OCI-LY7 (cell line): ENCODE data around the gene TYMP. TPM values are rescaled to one million over a fixed set of nuclear protein-coding genes. Genes with fewer than 3 reads are reported as not detected.

ENCODE experiments used
- BruUV-seq: library from RNA; stranded (reverse); fragments of 400-500 nt; replicated peaks from 2 replicates; lab custom pipeline; 2021; lab: Mats Ljungman, UMichigan
- CTCF ChIA-PET: fragments of 300-600 bp; sonication (Branson Sonifier 250); formaldehyde crosslinking; loops from one replicate; lab custom pipeline; 2022; ENCODE audit warnings: antibody characterized with exemption; ENCODE audit not compliant: unreplicated experiment; lab: Charles Lee
- POLR2A ChIA-PET: fragments of 300-600 bp; sonication (Branson Sonifier 250); formaldehyde crosslinking; loops from one replicate; lab custom pipeline; 2022; ENCODE audit warnings: antibody characterized with exemption; lab: Charles Lee
- DNase-seq: peaks from one replicate; pipeline ENCODE4 v3.0.0-alpha.2; 2015; ENCODE audit warnings: low spot score
- H2AFZ ChIP-seq: fragments of 200-600 bp; sonication (generic), shearing (Covaris generic); 2 replicates; pipeline ENCODE4 v1.6.1; 2014; ENCODE audit warnings: mild to moderate bottlenecking, antibody characterized with exemption, low read length, moderate library complexity
- H3K27ac ChIP-seq: fragments of 200-600 bp; sonication (generic); 2 replicates; pipeline ENCODE4 v1.5.1; 2014; ENCODE audit warnings: mixed run types, low read depth, mild to moderate bottlenecking, moderate library complexity, low read length, inconsistent platforms; ENCODE audit not compliant: poor library complexity, severe bottlenecking
- H3K36me3 ChIP-seq: fragments of 200-600 bp; sonication (generic); 2 replicates; pipeline ENCODE4 v1.6.1; 2014; ENCODE audit warnings: mild to moderate bottlenecking, antibody characterized with exemption, low read length, moderate library complexity, mixed read lengths; ENCODE audit not compliant: insufficient read depth
- H3K4me1 ChIP-seq: fragments of 200-600 bp; sonication (generic); 2 replicates; pipeline ENCODE4 v1.5.1; 2014; ENCODE audit warnings: mild to moderate bottlenecking, low read length; ENCODE audit not compliant: insufficient read depth, poor library complexity, severe bottlenecking
- H3K4me2 ChIP-seq: fragments of 200-600 bp; sonication (generic); 2 replicates; pipeline ENCODE4 v1.6.1; 2014; ENCODE audit warnings: mild to moderate bottlenecking, low read length
- H3K4me3 ChIP-seq: fragments of 200-600 bp; sonication (generic); 2 replicates; pipeline ENCODE4 v1.5.1; 2014; ENCODE audit warnings: mild to moderate bottlenecking, low read depth, low read length; ENCODE audit not compliant: poor library complexity, severe bottlenecking
- H3K79me2 ChIP-seq: fragments of 200-600 bp; sonication (generic); 2 replicates; pipeline ENCODE4 v1.6.1; 2016; ENCODE audit warnings: low read depth, mild to moderate bottlenecking, low read length, moderate library complexity, mixed read lengths; ENCODE audit not compliant: insufficient read depth
- H3K9me2 ChIP-seq: fragments of 200-600 bp; sonication (generic); 2 replicates; pipeline ENCODE4 v1.6.1; 2016; ENCODE audit warnings: mild to moderate bottlenecking, low read length, mixed read lengths; ENCODE audit not compliant: insufficient read depth
- H3K9me3 ChIP-seq: fragments of 200-600 bp; sonication (generic); 2 replicates; pipeline ENCODE4 v1.6.1; 2014; ENCODE audit warnings: mild to moderate bottlenecking, mixed run types, low read length, mixed read lengths
- H4K20me1 ChIP-seq: fragments of 200-600 bp; sonication (generic); 2 replicates; pipeline ENCODE4 v1.6.1; 2014; ENCODE audit warnings: mild to moderate bottlenecking, antibody characterized with exemption, low read length, moderate library complexity, mixed read lengths; ENCODE audit not compliant: insufficient read depth
- CTCF ChIP-seq: fragments of 200-600 bp; sonication (generic); conservative IDR thresholded peaks from 2 replicates; pipeline ENCODE4 v1.5.1; 2014; ENCODE audit warnings: mild to moderate bottlenecking, antibody characterized with exemption, low read length, moderate library complexity, mixed read lengths
- EZH2phosphoT487 ChIP-seq: fragments of 200-600 bp; sonication (generic); IDR thresholded peaks from 2 replicates; pipeline ENCODE4 v1.6.1; 2018; ENCODE audit warnings: low read depth, borderline replicate concordance, mild to moderate bottlenecking, mixed run types, antibody characterized with exemption, low read length, moderate library complexity, mixed read lengths
- intact Hi-C: fragments of 100-400 bp; cut with micrococcal nuclease; formaldehyde crosslinking; loops from one replicate; pipeline ENCODE4 v1.10.0; 2022; ENCODE audit not compliant: unreplicated experiment
- total RNA-seq, 2 experiments: library from RNA; depleted of rRNA in 1 of 2; stranded (reverse); fragments of >200 nt in 1 of 2; shearing (Covaris generic) in 1 of 2; gene quantifications; 2 replicates each; pipeline ENCODE4 v1.2.3, GENCODE V29; 2014 to 2022

TYMP gene
- total RNA-seq, 2 experiments from 2014 or later: 3.9 to 4.0 TPM

GRCh38 chr22:50561401-50562358 is 31.9 kb upstream of the TYMP start:
- Histone ChIP-seq H2AFZ (no peak overlapping the region), H3K9me2 (no peaks in the 10 kb centered on the region), H4K20me1 (no peaks in the 10 kb centered on the region), H3K79me2 (no peaks in the 10 kb centered on the region), H3K9me3 (no peaks in the 10 kb centered on the region), H3K4me2 (no peak overlapping the region), H3K4me1 (peaks cover 5% of the 10 kb centered on the region), H3K4me3 (no peak overlapping the region), H3K36me3 (no peaks in the 10 kb centered on the region), H3K27ac (no peak overlapping the region)
- no TSS peak for BruUV-seq
- no peak for DNase-seq
- POLR2A ChIA-PET: no interaction called here
- intact Hi-C loops: loop anchor here (2.0 kb wide), 1 partner anchor 35 kb away; no protein-coding TSS in a partner anchor
- TF ChIP-seq CTCF: no peak
- TF ChIP-seq EZH2phosphoT487: no peak
- CTCF ChIA-PET: interaction anchor here (0.6 kb wide), 1 partner anchor 39 kb away, joined by 9 read pairs; no protein-coding TSS in a partner anchor

- ChIA-PET CTCF (no interaction called here), POLR2A (interaction anchor here (0.7 to 0.9 kb wide), 2 partner anchors 27 to 39 kb away, joined by 3 to 4 read pairs; no protein-coding TSS in a partner anchor)
- Histone ChIP-seq H3K4me1 (peaks cover 5% of the 10 kb centered on the region), H3K9me2 (no peaks in the 10 kb centered on the region), H3K27ac (no peak overlapping the region), H3K4me2 (no peak overlapping the region), H3K4me3 (no peak overlapping the region), H2AFZ (no peak overlapping the region), H3K9me3 (no peaks in the 10 kb centered on the region), H4K20me1 (no peaks in the 10 kb centered on the region), H3K79me2 (no peaks in the 10 kb centered on the region), H3K36me3 (no peaks in the 10 kb centered on the region)
- TF ChIP-seq EZH2phosphoT487 (no peak), CTCF (no peak)
- no TSS peak for BruUV-seq
- intact Hi-C loops: no loop called here
- no peak for DNase-seq
Observed at GRCh38 chr22:50560034-50560433, 30.2 kb upstream of the TYMP start.

GRCh38 chr22:50556703-50557102 is 26.9 kb upstream of the TYMP start:
- no peak overlapping the region for H2AFZ ChIP-seq
- TF ChIP-seq EZH2phosphoT487 (no peak), CTCF (no peak)
- H3K4me3 ChIP-seq: no peak overlapping the region
- POLR2A ChIA-PET: interaction anchor here (0.6 kb wide), 1 partner anchor 9 kb away, joined by 3 read pairs; no protein-coding TSS in a partner anchor
- no peak overlapping the region for H3K27ac ChIP-seq
- BruUV-seq: no TSS peak
- no peaks in the 10 kb centered on the region for H4K20me1 ChIP-seq
- no peaks in the 10 kb centered on the region for H3K9me2 ChIP-seq
- H3K79me2 ChIP-seq: no peaks in the 10 kb centered on the region
- no peak overlapping the region for H3K4me2 ChIP-seq
- CTCF ChIA-PET: no interaction called here
- no peak for DNase-seq
- no peaks in the 10 kb centered on the region for H3K4me1 ChIP-seq
- H3K36me3 ChIP-seq: no peaks in the 10 kb centered on the region
- intact Hi-C loops: no loop called here
- H3K9me3 ChIP-seq: no peaks in the 10 kb centered on the region
